SK-N-SH (cell line): ENCODE data around the gene EPX. TPM values are rescaled to one million over a fixed set of nuclear protein-coding genes. Genes with fewer than 3 reads are reported as not detected.

Source experiments
- CTCF ChIA-PET: fragments of 300-600, 350-600 bp; formaldehyde crosslinking; extraction: SDS; loops from one replicate; lab custom pipeline; 2021; lab: Yijun Ruan, JAX
- POLR2A ChIA-PET: fragments of 350-600 bp; sonication (Branson Sonifier 250); formaldehyde crosslinking; extraction: SDS; loops from one replicate; lab custom pipeline; 2020; ENCODE audit warnings: antibody characterized with exemption, inconsistent platforms; lab: Yijun Ruan, JAX
- DNase-seq: peaks from one replicate; pipeline ENCODE4 v3.0.0; 2012
- H2AFZ ChIP-seq: fragments of 200-600 bp; sonication (generic); 2 replicates; pipeline ENCODE4 v1.8.1; 2016; ENCODE audit warnings: antibody characterized with exemption, mild to moderate bottlenecking, low read depth
- H3F3A ChIP-seq: fragments of 200-600 bp; sonication (generic); replicated peaks from 2 replicates; pipeline ENCODE3; 2016; ENCODE audit warnings: antibody characterized with exemption, mild to moderate bottlenecking; ENCODE audit not compliant: insufficient read depth
- H3K27ac ChIP-seq, 2 experiments: fragments of 200-500 bp in 1 of 2; fragments of 200-600 bp in 1 of 2; sonication (Bioruptor generic) in 1 of 2; sonication (generic), shearing (Covaris generic) in 1 of 2; 2 replicates each; pipeline versions ENCODE4 v1.5.1 to v1.6.1; 2014 to 2016; ENCODE audit warnings: low read depth in 2 of 2, inconsistent platforms in 1 of 2, low read length in 1 of 2, mild to moderate bottlenecking in 1 of 2, mixed read lengths in 1 of 2
- H3K27me3 ChIP-seq: fragments of 200-600 bp; sonication (generic), shearing (Covaris generic); 2 replicates; pipeline ENCODE4 v1.6.1; 2016; ENCODE audit warnings: mixed run types; ENCODE audit not compliant: insufficient read depth
- H3K36me3 ChIP-seq, 2 experiments: fragments of 200-500 bp in 1 of 2; fragments of 200-600 bp in 1 of 2; sonication (Bioruptor generic) in 1 of 2; sonication (generic) in 1 of 2; replicated peaks in 1 of 2; 2 replicates each; pipeline versions ENCODE3 to v1.5.1; 2014 to 2016; ENCODE audit warnings: low read length in 1 of 2, mild to moderate bottlenecking in 1 of 2; ENCODE audit not compliant: insufficient read depth in 2 of 2, control insufficient read depth in 1 of 2
- H3K4me1 ChIP-seq, 2 experiments: fragments of 200-500 bp in 1 of 2; fragments of 200-600 bp in 1 of 2; sonication (Bioruptor generic) in 1 of 2; sonication (generic), shearing (Covaris generic) in 1 of 2; 2 replicates each; pipeline versions ENCODE4 v1.5.1 to v1.6.1; 2014 to 2016; ENCODE audit warnings: low read depth in 1 of 2, low read length in 1 of 2, mixed run types in 1 of 2; ENCODE audit not compliant: insufficient read depth in 2 of 2, control insufficient read depth in 1 of 2
- H3K4me2 ChIP-seq: fragments of 200-600 bp; sonication (generic), shearing (Covaris generic); 2 replicates; pipeline ENCODE4 v1.6.1; 2017; ENCODE audit warnings: mixed run types
- H3K4me3 ChIP-seq, 2 experiments: fragments of 200-500 bp in 1 of 2; fragments of 200-600 bp in 1 of 2; sonication (Bioruptor generic) in 1 of 2; sonication (generic), shearing (Covaris generic) in 1 of 2; 2 replicates each; pipeline versions ENCODE4 v1.5.1 to v1.8.1; 2014 to 2016; ENCODE audit warnings: low read depth in 2 of 2, inconsistent platforms in 1 of 2, low read length in 1 of 2, mild to moderate bottlenecking in 1 of 2, mixed read lengths in 1 of 2, moderate library complexity in 1 of 2
- H3K79me2 ChIP-seq: fragments of 200-600 bp; sonication (generic); 2 replicates; pipeline ENCODE4 v1.8.1; 2017; ENCODE audit warnings: mild to moderate bottlenecking; ENCODE audit not compliant: insufficient read depth
- H3K9ac ChIP-seq: fragments of 200-600 bp; sonication (generic); 2 replicates; pipeline ENCODE4 v1.6.1; 2017; ENCODE audit warnings: mixed run types
- H3K9me2 ChIP-seq: fragments of 200-600 bp; sonication (generic); 2 replicates; pipeline ENCODE4 v1.6.1; 2017; ENCODE audit warnings: mixed run types
- H3K9me3 ChIP-seq: fragments of 200-600 bp; sonication (generic); 2 replicates; pipeline ENCODE4 v1.6.1; 2017; ENCODE audit warnings: mixed run types, mild to moderate bottlenecking, moderate library complexity
- H4K20me1 ChIP-seq: fragments of 200-600 bp; sonication (generic); 2 replicates; pipeline ENCODE4 v1.6.1; 2017; ENCODE audit warnings: mild to moderate bottlenecking, mixed run types; ENCODE audit not compliant: insufficient read depth
- CHD2 ChIP-seq: fragments of 150-350 bp; IDR thresholded peaks from 2 replicates; pipeline ENCODE4 v1.6.1; 2018; ENCODE audit warnings: low read length; ENCODE audit not compliant: partially characterized antibody
- EP300 ChIP-seq, 2 experiments: IDR thresholded peaks; 2 replicates each; pipeline versions ENCODE4 v1.4.0 to v1.6.1; 2012; ENCODE audit warnings: borderline replicate concordance in 1 of 2, low read depth in 1 of 2, low read length in 1 of 2
- EZH2phosphoT487 ChIP-seq: fragments of 200-600 bp; sonication (generic); IDR thresholded peaks from 2 replicates; pipeline ENCODE4 v1.6.1; 2017; ENCODE audit warnings: low read depth, mixed run types, mild to moderate bottlenecking, antibody characterized with exemption, moderate library complexity, borderline replicate concordance
- FOSL2 ChIP-seq: IDR thresholded peaks from 2 replicates; pipeline ENCODE4 v1.4.0; 2012; ENCODE audit warnings: low read depth, mild to moderate bottlenecking, moderate library complexity, borderline replicate concordance
- FOXJ3 ChIP-seq: sonication (generic); formaldehyde crosslinking; IDR thresholded peaks from 2 replicates; pipeline ENCODE4 v1.5.1; 2020; ENCODE audit warnings: mild to moderate bottlenecking, missing genetic modification reagents
- GABPA ChIP-seq: IDR thresholded peaks from 2 replicates; pipeline ENCODE4 v1.4.0; 2012; ENCODE audit warnings: low read depth, mild to moderate bottlenecking
- GATA2 ChIP-seq: sonication (generic); formaldehyde crosslinking; IDR thresholded peaks from 2 replicates; pipeline ENCODE4 v1.5.0; 2020; ENCODE audit warnings: mild to moderate bottlenecking, missing genetic modification reagents
- IRF3 ChIP-seq: fragments of 150-350 bp; IDR thresholded peaks from 2 replicates; pipeline ENCODE4 v1.6.1; 2016; ENCODE audit warnings: mild to moderate bottlenecking, low read depth, low read length
- NRF1 ChIP-seq: IDR thresholded peaks from 2 replicates; pipeline ENCODE4 v1.6.1; 2012; ENCODE audit warnings: low read depth, mild to moderate bottlenecking, low read length
- RAD21 ChIP-seq: IDR thresholded peaks from 2 replicates; pipeline ENCODE4 v1.6.1; 2012; ENCODE audit warnings: mild to moderate bottlenecking, low read length
- RCOR1 ChIP-seq: fragments of 150-350 bp; IDR thresholded peaks from 2 replicates; pipeline ENCODE4 v1.6.1; 2017; ENCODE audit warnings: antibody characterized with exemption, low read length
- SIN3A ChIP-seq: IDR thresholded peaks from 2 replicates; pipeline ENCODE4 v1.6.1; 2012; ENCODE audit warnings: low read depth, mild to moderate bottlenecking, low read length, moderate library complexity, borderline replicate concordance
- SMC3 ChIP-seq: IDR thresholded peaks from 2 replicates; pipeline ENCODE4 v1.6.1; 2012; ENCODE audit warnings: low read depth, low read length, improper control_type of control experiment
- TCF12 ChIP-seq: IDR thresholded peaks from 2 replicates; pipeline ENCODE4 v1.4.0; 2012
- TEAD4 ChIP-seq: IDR thresholded peaks from 2 replicates; pipeline ENCODE4 v1.4.0; 2012; ENCODE audit warnings: mild to moderate bottlenecking, borderline replicate concordance; ENCODE audit not compliant: insufficient read depth
- WGBS: methylation state at CpG from one replicate; pipeline ENCODE4 v1.1.6; 2017; ENCODE audit warnings: low lambda C conversion rate; 5-methylcytosine and 5-hydroxymethylcytosine counted together
- polyA plus RNA-seq, 3 experiments: library from polyadenylated mRNA; depleted of rRNA; stranded (reverse); fragments of >200 nt; gene quantifications; 2 replicates each; pipeline ENCODE4 v1.2.3, GENCODE V29; 2012
- TF ChIP-seq, protein P1 (sequence below): IDR thresholded peaks from 2 replicates; pipeline ENCODE4 v1.4.0; 2012; ENCODE audit warnings: low read depth
- TF ChIP-seq, protein P2 (sequence below): IDR thresholded peaks from 2 replicates; pipeline ENCODE4 v1.4.0; 2012; ENCODE audit warnings: low read depth, borderline replicate concordance
- TF ChIP-seq, protein P3 (sequence below): IDR thresholded peaks from 2 replicates; pipeline ENCODE4 v1.4.0; 2012; ENCODE audit warnings: low read depth, borderline replicate concordance

Gene EPX
- polyA plus RNA-seq, 1 of the 3 experiments (the other 2 are of a cell fraction) = 0.02 TPM

GRCh38 chr17:58217766-58218165, 25.2 kb downstream of the EPX start:
- no peak overlapping the region for H3K9ac ChIP-seq
- no peak overlapping the region for H3K4me2 ChIP-seq
- H4K20me1 ChIP-seq = no peaks in the 10 kb centered on the region
- no peaks in the 10 kb centered on the region for H3K79me2 ChIP-seq
- WGBS = 84% methylated on average over 3 of the region's 3 CpGs
- no peak for TF ChIP-seq EP300 (IDR thresholded peaks at IDR 0.05; ENCODE audit: borderline replicate concordance in 1 of 2, low read depth in 1 of 2, low read length in 1 of 2)
- no peak for TF ChIP-seq SIN3A
- TF ChIP-seq CHD2 = no peak
- TF ChIP-seq TCF12 = no peak
- no peak for TF ChIP-seq FOSL2
- TF ChIP-seq GABPA = no peak
- TF ChIP-seq, protein P1, sequence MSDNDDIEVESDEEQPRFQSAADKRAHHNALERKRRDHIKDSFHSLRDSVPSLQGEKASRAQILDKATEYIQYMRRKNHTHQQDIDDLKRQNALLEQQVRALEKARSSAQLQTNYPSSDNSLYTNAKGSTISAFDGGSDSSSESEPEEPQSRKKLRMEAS = no peak
- TF ChIP-seq RAD21 = no peak
- TF ChIP-seq IRF3 = no peak
- TF ChIP-seq TEAD4 = no peak
- TF ChIP-seq NRF1 = no peak
- TF ChIP-seq, protein P2, sequence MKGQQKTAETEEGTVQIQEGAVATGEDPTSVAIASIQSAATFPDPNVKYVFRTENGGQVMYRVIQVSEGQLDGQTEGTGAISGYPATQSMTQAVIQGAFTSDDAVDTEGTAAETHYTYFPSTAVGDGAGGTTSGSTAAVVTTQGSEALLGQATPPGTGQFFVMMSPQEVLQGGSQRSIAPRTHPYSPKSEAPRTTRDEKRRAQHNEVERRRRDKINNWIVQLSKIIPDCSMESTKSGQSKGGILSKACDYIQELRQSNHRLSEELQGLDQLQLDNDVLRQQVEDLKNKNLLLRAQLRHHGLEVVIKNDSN = no peak
- TF ChIP-seq SMC3 = no peak
- no peak for TF ChIP-seq FOXJ3 (CRISPR knock-in tag)
- no peak for TF ChIP-seq GATA2 (CRISPR knock-in tag)
- no peak for TF ChIP-seq RCOR1
- no peak for TF ChIP-seq EZH2phosphoT487
- TF ChIP-seq, protein P3, sequence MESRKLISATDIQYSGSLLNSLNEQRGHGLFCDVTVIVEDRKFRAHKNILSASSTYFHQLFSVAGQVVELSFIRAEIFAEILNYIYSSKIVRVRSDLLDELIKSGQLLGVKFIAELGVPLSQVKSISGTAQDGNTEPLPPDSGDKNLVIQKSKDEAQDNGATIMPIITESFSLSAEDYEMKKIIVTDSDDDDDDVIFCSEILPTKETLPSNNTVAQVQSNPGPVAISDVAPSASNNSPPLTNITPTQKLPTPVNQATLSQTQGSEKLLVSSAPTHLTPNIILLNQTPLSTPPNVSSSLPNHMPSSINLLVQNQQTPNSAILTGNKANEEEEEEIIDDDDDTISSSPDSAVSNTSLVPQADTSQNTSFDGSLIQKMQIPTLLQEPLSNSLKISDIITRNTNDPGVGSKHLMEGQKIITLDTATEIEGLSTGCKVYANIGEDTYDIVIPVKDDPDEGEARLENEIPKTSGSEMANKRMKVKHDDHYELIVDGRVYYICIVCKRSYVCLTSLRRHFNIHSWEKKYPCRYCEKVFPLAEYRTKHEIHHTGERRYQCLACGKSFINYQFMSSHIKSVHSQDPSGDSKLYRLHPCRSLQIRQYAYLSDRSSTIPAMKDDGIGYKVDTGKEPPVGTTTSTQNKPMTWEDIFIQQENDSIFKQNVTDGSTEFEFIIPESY = no peak
- no peaks in the 10 kb centered on the region for H3K9me3 ChIP-seq
- DNase-seq = no peak
- no peak overlapping the region for H2AFZ ChIP-seq
- H3K9me2 ChIP-seq = no peaks in the 10 kb centered on the region
- H3K27me3 ChIP-seq = no peaks in the 10 kb centered on the region
- no peak overlapping the region for H3K27ac ChIP-seq
- ChIA-PET CTCF (interaction anchor here (1.1 to 2.9 kb wide), 4 partner anchors 18 to 96 kb away, joined by 3 to 14 read pairs (median 4); no protein-coding TSS in a partner anchor), POLR2A (no interaction called here)
- no peak overlapping the region for H3K4me3 ChIP-seq
- H3K4me1 ChIP-seq = peaks cover 0 to 10% of the 10 kb centered on the region in 2 experiments; a peak in 1 of 4 replicates
- no peaks in the 10 kb centered on the region for H3F3A ChIP-seq
- peaks cover 8 to 32% of the 10 kb centered on the region in 2 experiments for H3K36me3 ChIP-seq
